GM23338 (cell line): ENCODE measurements around the gene HSPA1B. TPM values are rescaled to one million over a fixed set of nuclear protein-coding genes. Genes with fewer than 3 reads are reported as not detected.
A peak's percentile ranks its signal among the peaks of the same experiment; 100 is the strongest.

Experiments used
- ATAC-seq: fragments of 200-7000 bp; cut with Tn5 transposase; 3 replicates; pipeline ENCODE4 v1.9.1; 2020
- DNase-seq: peaks from one replicate; pipeline ENCODE4 v3.0.0-alpha.2; 2015; ENCODE audit warnings: low spot score
- H2AFZ ChIP-seq: fragments of 200-600 bp; sonication (generic); 2 replicates; pipeline ENCODE4 v1.8.0; 2016; ENCODE audit warnings: antibody characterized with exemption, mild to moderate bottlenecking, moderate library complexity
- H3F3A ChIP-seq: fragments of 200-600 bp; sonication (generic); replicated peaks from 2 replicates; pipeline ENCODE4 v1.8.0; 2017; ENCODE audit warnings: antibody characterized with exemption, mixed run types, low read depth
- H3K27ac ChIP-seq: fragments of 200-600 bp; sonication (generic); 2 replicates; pipeline ENCODE4 v1.6.1; 2016; ENCODE audit warnings: low read depth
- H3K27me3 ChIP-seq: fragments of 200-600 bp; sonication (generic); 2 replicates; pipeline ENCODE4 v1.8.0; 2016; ENCODE audit warnings: mild to moderate bottlenecking, mixed run types, moderate library complexity; ENCODE audit not compliant: insufficient read depth
- H3K36me3 ChIP-seq: fragments of 200-600 bp; sonication (generic); 2 replicates; pipeline ENCODE4 v1.8.0; 2016; ENCODE audit warnings: mild to moderate bottlenecking; ENCODE audit not compliant: insufficient read depth
- H3K4me1 ChIP-seq: fragments of 200-600 bp; sonication (generic); 2 replicates; pipeline ENCODE4 v1.8.0; 2016; ENCODE audit warnings: mild to moderate bottlenecking, moderate library complexity; ENCODE audit not compliant: insufficient read depth
- H3K4me2 ChIP-seq: fragments of 200-600 bp; sonication (generic); 2 replicates; pipeline ENCODE4 v1.7.1; 2017; ENCODE audit warnings: mixed run types
- H3K4me3 ChIP-seq: fragments of 200-600 bp; sonication (generic); 2 replicates; pipeline ENCODE4 v1.6.1; 2016; ENCODE audit warnings: mixed run types
- H3K79me2 ChIP-seq: fragments of 200-600 bp; sonication (generic); replicated peaks from 2 replicates; pipeline ENCODE4 v1.8.0; 2017; ENCODE audit warnings: mild to moderate bottlenecking; ENCODE audit not compliant: insufficient read depth
- H3K9me2 ChIP-seq: fragments of 200-600 bp; sonication (generic); 2 replicates; pipeline ENCODE4 v1.8.0; 2017; ENCODE audit not compliant: insufficient read depth
- H4K20me1 ChIP-seq: fragments of 200-600 bp; sonication (generic); replicated peaks from 2 replicates; pipeline ENCODE4 v1.8.0; 2017; ENCODE audit warnings: mild to moderate bottlenecking; ENCODE audit not compliant: insufficient read depth
- H3K27ac Mint-ChIP-seq: 2 replicates; pipeline ENCODE4 v1.8.0; 2020; ENCODE audit warnings: inconsistent platforms, mild to moderate bottlenecking, moderate library complexity, mixed read lengths
- H3K27me3 Mint-ChIP-seq: 3 replicates; pipeline ENCODE4 v1.8.0; 2022; ENCODE audit warnings: low read depth, mild to moderate bottlenecking, moderate library complexity, mixed read lengths, inconsistent platforms; ENCODE audit not compliant: insufficient read depth, poor library complexity
- H3K36me3 Mint-ChIP-seq: 3 replicates; pipeline ENCODE4 v1.8.0; 2021; ENCODE audit warnings: low read depth, mild to moderate bottlenecking, inconsistent platforms, moderate library complexity, mixed read lengths
- H3K4me1 Mint-ChIP-seq: 3 replicates; pipeline ENCODE4 v1.8.0; 2020; ENCODE audit warnings: mild to moderate bottlenecking, inconsistent platforms, mixed read lengths
- H3K4me3 Mint-ChIP-seq: 3 replicates; pipeline ENCODE4 v1.8.0; 2021; ENCODE audit warnings: moderate library complexity, mild to moderate bottlenecking, inconsistent platforms, mixed read lengths
- H3K9me3 Mint-ChIP-seq: 3 replicates; pipeline ENCODE4 v1.8.0; 2020; ENCODE audit warnings: moderate library complexity, mild to moderate bottlenecking, inconsistent platforms, mixed read lengths
- CREB1 ChIP-seq: fragments of 250-450 bp; sonication (Bioruptor Pico); IDR thresholded peaks from 2 replicates; pipeline ENCODE4 v1.5.0; 2020; ENCODE audit warnings: low read depth, mild to moderate bottlenecking, moderate library complexity
- CTCF ChIP-seq, 2 experiments: fragments of 200-600 bp in 1 of 2; sonication (generic) in 1 of 2; conservative IDR thresholded peaks; 2 replicates each; pipeline versions ENCODE4 v1.5.1 to v1.6.1; 2016 to 2017; ENCODE audit warnings: antibody characterized with exemption in 2 of 2, low read depth in 2 of 2, mild to moderate bottlenecking in 2 of 2, moderate library complexity in 1 of 2
- ETS1 ChIP-seq: IDR thresholded peaks from 2 replicates; pipeline ENCODE4 v1.6.1; 2016; ENCODE audit warnings: antibody characterized with exemption
- EZH2 ChIP-seq: fragments of 200-600 bp; sonication (generic); IDR thresholded peaks from one replicate; pipeline ENCODE4 v1.8.0; 2017; ENCODE audit warnings: antibody characterized with exemption, mild to moderate bottlenecking, low read depth; ENCODE audit not compliant: unreplicated experiment
- EZH2phosphoT487 ChIP-seq: fragments of 200-600 bp; sonication (generic); IDR thresholded peaks from one replicate; pipeline ENCODE4 v1.8.1; 2018; ENCODE audit warnings: antibody characterized with exemption; ENCODE audit not compliant: unreplicated experiment
- JUNB ChIP-seq: IDR thresholded peaks from one replicate; pipeline ENCODE4 v1.6.1; 2016; ENCODE audit warnings: antibody characterized with exemption; ENCODE audit not compliant: unreplicated experiment
- NANOG ChIP-seq: IDR thresholded peaks from 2 replicates; pipeline ENCODE4 v1.6.1; 2016; ENCODE audit warnings: antibody characterized with exemption, borderline replicate concordance
- POLR2AphosphoS5 ChIP-seq: IDR thresholded peaks from 2 replicates; pipeline ENCODE4 v1.6.1; 2016; ENCODE audit warnings: antibody characterized with exemption, low read depth
- REST ChIP-seq: IDR thresholded peaks from one replicate; pipeline ENCODE4 v1.6.1; 2018; ENCODE audit warnings: antibody characterized with exemption; ENCODE audit not compliant: unreplicated experiment
- STAT1 ChIP-seq: IDR thresholded peaks from one replicate; pipeline ENCODE4 v1.6.1; 2016; ENCODE audit warnings: antibody characterized with exemption; ENCODE audit not compliant: unreplicated experiment
- ZNF114 ChIP-seq: fragments of 250-450 bp; sonication (Bioruptor Pico); IDR thresholded peaks from 2 replicates; pipeline ENCODE4 v1.5.0; 2020; ENCODE audit warnings: mild to moderate bottlenecking, moderate library complexity
- ZNF331 ChIP-seq: fragments of 250-450 bp; sonication (Bioruptor Pico); IDR thresholded peaks from 2 replicates; pipeline ENCODE4 v1.5.0; 2020; ENCODE audit warnings: low read depth, mild to moderate bottlenecking, moderate library complexity
- ZNF462 ChIP-seq: fragments of 250-450 bp; sonication (Bioruptor Pico); IDR thresholded peaks from 2 replicates; pipeline ENCODE4 v1.5.0; 2020; ENCODE audit warnings: mild to moderate bottlenecking, moderate library complexity
- polyA plus RNA-seq: library from polyadenylated mRNA; unstranded; fragments of >200 nt; fragmentation: Nextera tagmentation; extraction: Ambion mirVana; gene quantifications from 2 replicates; pipeline ENCODE4 v1.2.1, GENCODE V29; 2016
- total RNA-seq: library from RNA; depleted of rRNA; stranded (reverse); fragments of >200 nt; shearing (Covaris generic); gene quantifications from 2 replicates; pipeline ENCODE4 v1.2.3, GENCODE V29; 2014

HSPA1B gene
- total and polyA plus RNA-seq, 2 experiments from 2014 or later = 31.7 to 113 TPM

GRCh38 chr6:31826793-31827285, 699 bp upstream of the HSPA1B start:
- ATAC-seq (peak; percentile 30), DNase-seq (peak; percentile 83)
- no peak for TF ChIP-seq ZNF462 (CRISPR knock-in tag)
- no peak for TF ChIP-seq EZH2
- no peak for TF ChIP-seq EZH2phosphoT487
- no peak for TF ChIP-seq ZNF331 (CRISPR knock-in tag)
- TF ChIP-seq REST = no peak
- no peak for TF ChIP-seq POLR2AphosphoS5
- TF ChIP-seq NANOG = no peak
- no peak for TF ChIP-seq STAT1
- TF ChIP-seq CREB1 (CRISPR knock-in tag) = no peak
- TF ChIP-seq ZNF114 (CRISPR knock-in tag) = no peak
- TF ChIP-seq ETS1 = no peak
- TF ChIP-seq JUNB = no peak
- no peak for TF ChIP-seq CTCF (conservative IDR thresholded peaks at IDR 0.05; ENCODE audit: low read depth in 2 of 2)
- peak overlapping the region; percentile 43 for H3K4me3 ChIP-seq
- H3F3A ChIP-seq = peaks cover 18% of the 10 kb centered on the region
- H3K79me2 ChIP-seq = peaks cover 26% of the 10 kb centered on the region
- peaks cover 4% of the 10 kb centered on the region; the same call in 2 of the 3 replicates for H3K36me3 Mint-ChIP-seq
- H3K4me2 ChIP-seq = peak overlapping the region; percentile 86
- peaks cover 5% of the 10 kb centered on the region for H4K20me1 ChIP-seq
- peaks cover 49% of the 10 kb centered on the region for H3K4me1 ChIP-seq
- H2AFZ ChIP-seq = no peak overlapping the region
- peak overlapping the region; percentile 89 for H3K27ac ChIP-seq
- peak overlapping the region; percentile 80 for H3K4me3 Mint-ChIP-seq
- H3K9me3 Mint-ChIP-seq = peaks cover 7% of the 10 kb centered on the region; the same call in 2 of the 3 replicates
- no peaks in the 10 kb centered on the region for H3K9me2 ChIP-seq
- H3K27ac Mint-ChIP-seq = peak overlapping the region; percentile 98
- no peaks in the 10 kb centered on the region for H3K36me3 ChIP-seq
- peaks cover 25% of the 10 kb centered on the region for H3K27me3 Mint-ChIP-seq
- no peaks in the 10 kb centered on the region for H3K27me3 ChIP-seq
- peaks cover 43% of the 10 kb centered on the region for H3K4me1 Mint-ChIP-seq
